ENCODE data around the gene ZCWPW1. TPM values are rescaled to one million over a fixed set of nuclear protein-coding genes. Genes with fewer than 3 reads are reported as not detected.

ZCWPW1 gene
- total RNA-seq, 1 donor from 2014 or later: 5.0 TPM

DNA sequence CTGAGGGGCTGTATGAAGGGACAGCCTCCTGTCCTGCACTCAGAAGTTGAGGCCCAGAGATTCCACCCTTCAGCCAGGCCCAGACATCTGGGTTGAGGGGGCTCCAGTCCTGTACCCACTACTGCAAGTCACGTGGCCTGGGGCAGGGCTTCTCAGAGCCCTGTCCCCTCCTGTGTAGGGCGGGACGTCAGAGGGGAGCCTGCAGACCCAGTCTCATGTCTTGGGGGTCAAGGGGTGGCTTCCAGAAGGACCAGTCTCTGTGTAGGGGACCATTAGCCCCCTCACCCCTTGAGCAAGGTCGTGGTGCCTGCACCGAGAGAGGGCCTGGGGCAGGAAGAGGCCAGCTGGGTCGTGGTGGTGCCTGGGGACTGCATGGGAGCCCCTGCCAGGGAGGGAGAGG is 55.8 kb downstream of the ZCWPW1 start:
- Mint-ChIP-seq H3K4me3 (ENCODE audit: unreplicated experiment) (no peak overlapping the region), H3K4me1 (ENCODE audit: unreplicated experiment) (no peaks in the 10 kb centered on the region), H3K27ac (ENCODE audit: unreplicated experiment) (no peak overlapping the region), H3K27me3 (ENCODE audit: unreplicated experiment) (no peaks in the 10 kb centered on the region), H3K9me3 (ENCODE audit: unreplicated experiment) (no peaks in the 10 kb centered on the region), H3K36me3 (ENCODE audit: unreplicated experiment) (no peaks in the 10 kb centered on the region)
- TF ChIP-seq, protein P1, sequence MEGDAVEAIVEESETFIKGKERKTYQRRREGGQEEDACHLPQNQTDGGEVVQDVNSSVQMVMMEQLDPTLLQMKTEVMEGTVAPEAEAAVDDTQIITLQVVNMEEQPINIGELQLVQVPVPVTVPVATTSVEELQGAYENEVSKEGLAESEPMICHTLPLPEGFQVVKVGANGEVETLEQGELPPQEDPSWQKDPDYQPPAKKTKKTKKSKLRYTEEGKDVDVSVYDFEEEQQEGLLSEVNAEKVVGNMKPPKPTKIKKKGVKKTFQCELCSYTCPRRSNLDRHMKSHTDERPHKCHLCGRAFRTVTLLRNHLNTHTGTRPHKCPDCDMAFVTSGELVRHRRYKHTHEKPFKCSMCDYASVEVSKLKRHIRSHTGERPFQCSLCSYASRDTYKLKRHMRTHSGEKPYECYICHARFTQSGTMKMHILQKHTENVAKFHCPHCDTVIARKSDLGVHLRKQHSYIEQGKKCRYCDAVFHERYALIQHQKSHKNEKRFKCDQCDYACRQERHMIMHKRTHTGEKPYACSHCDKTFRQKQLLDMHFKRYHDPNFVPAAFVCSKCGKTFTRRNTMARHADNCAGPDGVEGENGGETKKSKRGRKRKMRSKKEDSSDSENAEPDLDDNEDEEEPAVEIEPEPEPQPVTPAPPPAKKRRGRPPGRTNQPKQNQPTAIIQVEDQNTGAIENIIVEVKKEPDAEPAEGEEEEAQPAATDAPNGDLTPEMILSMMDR (IDR thresholded peaks at IDR 0.05): no peak
- no peak for DNase-seq (ENCODE audit: extremely low spot score, unreplicated experiment)

DNA sequence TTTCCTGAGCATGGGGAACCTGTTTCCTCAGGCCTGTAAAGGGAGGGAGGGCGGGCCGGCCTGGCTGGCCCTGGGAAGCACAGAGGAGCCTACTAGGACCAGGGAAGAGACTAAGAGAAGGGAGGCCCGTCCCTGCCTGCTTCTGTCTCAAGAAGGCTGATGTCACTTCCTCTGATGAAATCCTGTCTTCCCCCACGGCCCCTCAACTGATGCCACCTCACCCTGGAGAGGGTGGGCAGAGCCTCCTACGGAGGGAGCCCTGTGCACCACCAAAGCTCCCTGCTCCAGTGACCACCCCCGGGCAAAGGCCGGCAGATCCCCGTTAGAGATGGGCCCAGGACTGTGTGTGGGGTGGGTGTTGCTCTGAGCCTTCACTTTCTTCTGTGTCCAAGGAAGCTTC is 56.2 kb downstream of the ZCWPW1 start:
- Mint-ChIP-seq H3K27ac (ENCODE audit: unreplicated experiment) (no peak overlapping the region), H3K27me3 (ENCODE audit: unreplicated experiment) (no peaks in the 10 kb centered on the region), H3K4me3 (ENCODE audit: unreplicated experiment) (no peak overlapping the region), H3K36me3 (ENCODE audit: unreplicated experiment) (no peaks in the 10 kb centered on the region), H3K9me3 (ENCODE audit: unreplicated experiment) (no peaks in the 10 kb centered on the region), H3K4me1 (ENCODE audit: unreplicated experiment) (no peaks in the 10 kb centered on the region)
- TF ChIP-seq, protein P1 (IDR thresholded peaks at IDR 0.05): no peak
- no peak for DNase-seq (ENCODE audit: extremely low spot score, unreplicated experiment)

DNA sequence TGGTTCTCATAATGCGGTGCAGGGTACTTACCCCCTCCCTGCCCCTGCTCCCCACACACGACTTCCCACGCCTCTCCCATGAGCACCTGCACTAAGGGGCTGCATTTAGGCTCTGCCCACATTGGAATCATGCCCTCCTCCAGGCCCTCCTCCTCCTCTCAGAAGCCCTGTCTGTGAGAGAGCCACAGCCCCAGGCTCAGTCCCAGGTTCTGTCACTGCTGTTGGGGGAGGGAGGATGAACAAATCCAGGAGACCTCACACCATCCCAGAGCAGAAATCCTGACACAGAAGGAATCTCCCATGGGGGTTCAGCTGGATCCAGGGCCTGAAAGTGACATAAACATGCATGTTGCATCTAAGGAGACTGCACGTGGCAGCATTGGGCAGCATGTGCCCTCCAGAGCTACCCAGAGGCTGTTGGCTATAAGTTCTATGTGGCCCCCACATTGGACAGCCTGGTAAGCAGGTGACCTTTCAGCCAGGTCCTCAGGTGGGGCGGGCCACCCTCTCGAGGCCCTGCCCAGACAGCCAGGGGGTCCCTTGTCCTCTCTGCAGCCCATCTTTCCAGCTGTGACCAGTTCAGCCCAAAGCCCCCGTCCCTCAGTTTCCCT is 56.8 kb downstream of the ZCWPW1 start:
- Mint-ChIP-seq H3K4me3 (ENCODE audit: unreplicated experiment) (no peak overlapping the region), H3K27ac (ENCODE audit: unreplicated experiment) (no peak overlapping the region), H3K27me3 (ENCODE audit: unreplicated experiment) (no peaks in the 10 kb centered on the region), H3K4me1 (ENCODE audit: unreplicated experiment) (no peaks in the 10 kb centered on the region), H3K36me3 (ENCODE audit: unreplicated experiment) (no peaks in the 10 kb centered on the region), H3K9me3 (ENCODE audit: unreplicated experiment) (no peaks in the 10 kb centered on the region)
- no peak for DNase-seq (ENCODE audit: extremely low spot score, unreplicated experiment)
- TF ChIP-seq, protein P1 (IDR thresholded peaks at IDR 0.05): no peak

DNA sequence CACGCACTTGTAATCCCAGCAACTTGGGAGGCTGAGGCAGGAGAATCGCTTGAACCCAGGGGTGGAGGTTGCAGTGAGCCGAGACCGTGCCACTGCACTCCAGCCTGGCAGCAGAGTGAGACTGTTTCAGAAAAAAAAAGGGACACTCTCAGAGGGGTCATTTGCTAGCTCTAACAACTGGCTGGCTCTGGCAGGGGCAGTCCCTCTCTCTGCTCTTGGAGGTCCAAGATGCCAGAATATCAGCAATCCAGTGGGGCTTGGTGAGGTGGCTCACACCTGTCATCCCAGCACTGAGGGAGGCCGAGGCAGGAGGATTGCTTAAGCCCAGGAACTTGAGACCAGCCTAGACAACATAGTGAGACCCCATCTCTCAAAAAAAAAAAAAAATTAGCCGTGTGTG is 57.8 kb downstream of the ZCWPW1 start:
- Mint-ChIP-seq H3K4me1 (ENCODE audit: unreplicated experiment) (no peaks in the 10 kb centered on the region), H3K4me3 (ENCODE audit: unreplicated experiment) (no peak overlapping the region), H3K27ac (ENCODE audit: unreplicated experiment) (no peak overlapping the region), H3K27me3 (ENCODE audit: unreplicated experiment) (no peaks in the 10 kb centered on the region), H3K36me3 (ENCODE audit: unreplicated experiment) (no peaks in the 10 kb centered on the region), H3K9me3 (ENCODE audit: unreplicated experiment) (no peaks in the 10 kb centered on the region)
- TF ChIP-seq, protein P1 (IDR thresholded peaks at IDR 0.05): no peak
- no peak for DNase-seq (ENCODE audit: extremely low spot score, unreplicated experiment)

DNA sequence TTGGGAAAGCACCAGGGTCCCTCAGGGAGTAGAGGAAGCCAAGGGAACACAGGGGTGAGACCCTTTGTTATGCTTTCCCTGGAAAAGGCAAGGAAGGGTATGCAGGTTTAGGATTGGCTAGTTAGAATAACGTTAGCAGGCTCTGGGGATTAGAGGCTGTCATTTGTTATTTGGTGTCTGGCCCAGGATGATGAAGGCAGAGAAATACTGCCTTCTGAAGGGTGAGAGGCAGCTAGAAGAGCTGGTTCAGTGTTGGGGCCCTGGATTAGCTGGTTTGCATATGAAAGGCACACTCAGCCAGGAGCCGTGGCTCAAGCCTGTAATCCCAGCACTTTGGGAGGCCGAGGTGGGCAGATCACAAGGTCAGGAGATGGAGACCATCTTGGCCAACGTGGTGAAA is 58.2 kb downstream of the ZCWPW1 start:
- DNase-seq (ENCODE audit: extremely low spot score, unreplicated experiment): no peak
- H3K4me1 Mint-ChIP-seq (ENCODE audit: unreplicated experiment): no peaks in the 10 kb centered on the region
- H3K27me3 Mint-ChIP-seq (ENCODE audit: unreplicated experiment): no peaks in the 10 kb centered on the region
- TF ChIP-seq, protein P1 (IDR thresholded peaks at IDR 0.05): no peak
- no peak overlapping the region for H3K4me3 Mint-ChIP-seq (ENCODE audit: unreplicated experiment)
- no peaks in the 10 kb centered on the region for H3K9me3 Mint-ChIP-seq (ENCODE audit: unreplicated experiment)
- no peak overlapping the region for H3K27ac Mint-ChIP-seq (ENCODE audit: unreplicated experiment)
- no peaks in the 10 kb centered on the region for H3K36me3 Mint-ChIP-seq (ENCODE audit: unreplicated experiment)
